GM19023 (cell line): ENCODE measurements around the gene HOXA9.

ENCODE experiments used
- ATAC-seq: cut with Tn5 transposase; IDR thresholded peaks from one replicate; pipeline ENCODE4 v1.9.1; 2021; ENCODE audit warnings: mild to moderate bottlenecking, moderate library complexity; ENCODE audit not compliant: unreplicated experiment

The HOXA9 gene

GRCh38 chr7:27177795-27178320 is 12.5 kb upstream of the HOXA9 start:
- no peak for ATAC-seq

GRCh38 chr7:27176962-27177794 is 11.8 kb upstream of the HOXA9 start:
- no peak for ATAC-seq

- no peak for ATAC-seq
Observed at GRCh38 chr7:27176524-27176845, 11.1 kb upstream of the HOXA9 start.

- no peak for ATAC-seq
Observed at GRCh38 chr7:27175626-27176523, 10.5 kb upstream of the HOXA9 start.

GRCh38 chr7:27174874-27175625 is 9.7 kb upstream of the HOXA9 start:
- no peak for ATAC-seq

GRCh38 chr7:27173956-27174873 is 8.9 kb upstream of the HOXA9 start, which contains the start of gene HOXA10:
Gene HOXA10, minus strand, starts transcription at chr7:27174320. Its CDS starts 14 bp downstream, at chr7:27174306.
- no peak for ATAC-seq

GRCh38 chr7:27173511-27173955 is 8.2 kb upstream of the HOXA9 start:
- no peak for ATAC-seq

- ATAC-seq, result no peak
Observed at GRCh38 chr7:27172823-27173510, 7.6 kb upstream of the HOXA9 start.

GRCh38 chr7:27172315-27172774 is 7.0 kb upstream of the HOXA9 start:
- ATAC-seq, result no peak

GRCh38 chr7:27171637-27172314 is 6.4 kb upstream of the HOXA9 start:
- ATAC-seq, result no peak

GRCh38 chr7:27171325-27171636 is 5.9 kb upstream of the HOXA9 start:
- no peak for ATAC-seq

- no peak for ATAC-seq
Observed at GRCh38 chr7:27170426-27171324, 5.3 kb upstream of the HOXA9 start.

- ATAC-seq, result no peak
Observed at GRCh38 chr7:27169658-27170425, 4.5 kb upstream of the HOXA9 start.

GRCh38 chr7:27168265-27168947 is 3.1 kb upstream of the HOXA9 start:
- no peak for ATAC-seq

- ATAC-seq, result no peak
Observed at GRCh38 chr7:27167916-27168264, 2.6 kb upstream of the HOXA9 start.
